T-cell (primary cell): Measurements from ENCODE around the gene LRRC59. TPM values are rescaled to one million over a fixed set of nuclear protein-coding genes. Genes with fewer than 3 reads are reported as not detected.

Source experiments
- ATAC-seq, 4 experiments: fragments of 200-7000 bp in 3 of 4; fragments of 150-1000 bp in 1 of 4; cut with Tn5 transposase; replicated peaks in 1 of 4; 1 replicate in 3 of 4; 2 replicates in 1 of 4; pipeline ENCODE4 v1.10.0; 2021; ENCODE audit warnings: moderate library complexity in 3 of 4, mild to moderate bottlenecking in 2 of 4, moderate number of reproducible peaks in 1 of 4
- CTCF ChIA-PET, 2 donors: fragments of 300-600 bp; sonication (Branson Sonifier 250); formaldehyde crosslinking; loops; one replicate each; lab custom pipeline; 2022; ENCODE audit warnings: antibody characterized with exemption in 2 of 2; lab: Charles Lee
- POLR2A ChIA-PET, 2 donors: fragments of 300-600 bp; sonication (Branson Sonifier 250); formaldehyde crosslinking; loops; one replicate each; lab custom pipeline; 2022; ENCODE audit warnings: antibody characterized with exemption in 2 of 2; lab: Charles Lee
- DNase-seq, 35 experiments: peaks; one replicate each; pipeline versions ENCODE4 v3.0.0 to v3.0.0-alpha.2; 2013 to 2023
- H3K27ac ChIP-seq: one replicate; pipeline ENCODE4 v1.5.1; 2013; ENCODE audit warnings: low read length
- H3K27me3 ChIP-seq, 2 experiments: replicated peaks in 1 of 2; 1 replicate in 1 of 2; 2 replicates in 1 of 2; pipeline versions ENCODE4 v1.6.1 to v1.7.0; 2013; ENCODE audit warnings: low read length in 1 of 2, mixed read lengths in 1 of 2; ENCODE audit not compliant: control insufficient read depth in 2 of 2, insufficient read depth in 2 of 2; ENCODE audit errors: extremely low read depth in 1 of 2
- H3K36me3 ChIP-seq, 2 donors: 1 replicate in 1 of 2; 2 replicates in 1 of 2; pipeline versions ENCODE4 v1.6.1 to v1.7.0; 2013; ENCODE audit warnings: low read length in 1 of 2; ENCODE audit not compliant: control insufficient read depth in 2 of 2, insufficient read depth in 1 of 2; ENCODE audit errors: extremely low read depth in 1 of 2
- H3K4me1 ChIP-seq, 2 experiments: 1 replicate in 1 of 2; 2 replicates in 1 of 2; pipeline versions ENCODE4 v1.6.1 to v1.7.0; 2013; ENCODE audit warnings: low read length in 2 of 2, mixed read lengths in 1 of 2; ENCODE audit not compliant: insufficient read depth in 2 of 2, control insufficient read depth in 1 of 2; ENCODE audit errors: extremely low read depth in 1 of 2
- H3K4me3 ChIP-seq, 2 donors: 1 replicate in 1 of 2; 2 replicates in 1 of 2; pipeline versions ENCODE4 v1.5.1 to v1.7.0; 2013; ENCODE audit warnings: mild to moderate bottlenecking in 2 of 2, low read length in 1 of 2, moderate library complexity in 1 of 2; ENCODE audit not compliant: control insufficient read depth in 1 of 2; ENCODE audit errors: extremely low read depth in 1 of 2
- H3K9me3 ChIP-seq: 2 replicates; pipeline ENCODE4 v1.7.0; 2013
- H3K27ac Mint-ChIP-seq, 2 donors: one replicate each; pipeline ENCODE4 v1.8.0; 2020 to 2021; ENCODE audit warnings: mild to moderate bottlenecking in 2 of 2, mixed read lengths in 2 of 2
- H3K27me3 Mint-ChIP-seq, 2 donors: one replicate each; pipeline ENCODE4 v1.8.0; 2021 to 2022; ENCODE audit warnings: mixed read lengths in 2 of 2
- H3K36me3 Mint-ChIP-seq: one replicate; pipeline ENCODE4 v1.8.0; 2021; ENCODE audit warnings: mixed read lengths
- H3K4me1 Mint-ChIP-seq, 3 donors: one replicate each; pipeline ENCODE4 v1.8.0; 2020 to 2022; ENCODE audit warnings: mixed read lengths in 3 of 3, mild to moderate bottlenecking in 1 of 3
- H3K4me3 Mint-ChIP-seq, 3 donors: one replicate each; pipeline ENCODE4 v1.8.0; 2020 to 2022; ENCODE audit warnings: mild to moderate bottlenecking in 3 of 3, mixed read lengths in 3 of 3, moderate library complexity in 3 of 3
- H3K9me3 Mint-ChIP-seq, 3 donors: one replicate each; pipeline ENCODE4 v1.8.0; 2020 to 2022; ENCODE audit warnings: mixed read lengths in 3 of 3
- WGBS: methylation state at CpG from one replicate; pipeline ENCODE4 v1.1.5; 2013; ENCODE audit warnings: missing lambda C conversion rate; ENCODE audit not compliant: insufficient coverage; 5-methylcytosine and 5-hydroxymethylcytosine counted together
- total RNA-seq, 35 experiments: library from RNA in 6 of 35; stranded (reverse) in 6 of 35; fragments of 120-200 nt in 1 of 35; gene quantifications; one replicate each; pipeline versions ENCODE4 v1.2.1 to v1.2.4 and lab custom pipeline; 2013 to 2026

Gene LRRC59
- total RNA-seq, 5 donors from 2014 or later (not counting 1 experiment from before 2014, with no cell fraction given), result 29.4 to 41.7 (median 33.1) TPM

DNA sequence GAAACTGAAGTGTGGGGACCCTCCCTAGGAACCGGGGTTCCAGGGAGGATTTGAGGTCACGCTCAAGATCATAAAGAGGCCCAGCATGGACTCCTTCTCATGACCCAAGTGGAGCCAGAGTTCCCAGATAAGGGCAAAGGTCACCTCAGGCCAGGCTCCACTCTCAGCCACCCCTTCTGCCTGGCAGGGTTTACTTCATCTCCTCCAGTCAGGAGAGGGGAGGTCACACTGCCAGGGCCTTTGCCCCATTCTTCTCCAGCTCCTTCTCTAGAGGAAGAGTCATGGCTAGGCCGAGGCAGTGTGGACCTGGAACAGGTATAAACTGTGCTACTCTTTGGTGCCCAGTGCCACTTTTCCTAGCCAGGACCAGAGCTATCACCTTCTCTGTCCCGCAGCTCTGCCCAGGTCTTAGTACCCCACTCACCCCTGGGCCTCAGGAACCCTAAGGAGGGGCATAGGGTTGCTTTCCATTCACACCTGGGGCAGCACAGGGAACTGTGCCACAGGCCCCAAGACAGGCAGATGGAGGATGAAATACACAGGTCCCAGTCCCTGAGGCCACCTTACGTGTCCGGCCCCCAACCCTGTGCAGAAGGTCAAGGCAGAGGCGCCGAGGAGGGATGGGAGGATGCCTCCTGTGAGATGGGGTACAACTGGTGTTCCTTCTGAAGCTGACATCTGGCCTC lies 27.8 kb upstream of the LRRC59 start:
- ChIA-PET POLR2A (no interaction called here), CTCF (interaction anchor here in 1 of 2 donors (2.2 kb wide), 1 partner anchor 28 kb away, joined by 7 read pairs; the partner anchor contains the start of gene LRRC59)
- Mint-ChIP-seq H3K27ac (peak overlapping the region; percentile 49 to 77), H3K36me3 (no peaks in the 10 kb centered on the region), H3K4me3 (peak overlapping the region; percentile 81 to 86 (median 85)), H3K9me3 (no peaks in the 10 kb centered on the region), H3K27me3 (no peaks in the 10 kb centered on the region), H3K4me1 (peaks cover 38 to 49% (median 41%) of the 10 kb centered on the region in 3 donors)
- 97% methylated on average over 6 of the region's 8 CpGs for WGBS
- peaks cover 19 to 44% of the 10 kb centered on the region in 2 experiments for H3K4me1 ChIP-seq
- no peak for DNase-seq
- no peaks in the 10 kb centered on the region for H3K27me3 ChIP-seq
- peak overlapping the region; percentile 58 to 79 for H3K4me3 ChIP-seq
- H3K36me3 ChIP-seq, result no peaks in the 10 kb centered on the region
- peak overlapping the region; percentile 60 for H3K27ac ChIP-seq
- no peaks in the 10 kb centered on the region for H3K9me3 ChIP-seq
- ATAC-seq, result no peak

DNA sequence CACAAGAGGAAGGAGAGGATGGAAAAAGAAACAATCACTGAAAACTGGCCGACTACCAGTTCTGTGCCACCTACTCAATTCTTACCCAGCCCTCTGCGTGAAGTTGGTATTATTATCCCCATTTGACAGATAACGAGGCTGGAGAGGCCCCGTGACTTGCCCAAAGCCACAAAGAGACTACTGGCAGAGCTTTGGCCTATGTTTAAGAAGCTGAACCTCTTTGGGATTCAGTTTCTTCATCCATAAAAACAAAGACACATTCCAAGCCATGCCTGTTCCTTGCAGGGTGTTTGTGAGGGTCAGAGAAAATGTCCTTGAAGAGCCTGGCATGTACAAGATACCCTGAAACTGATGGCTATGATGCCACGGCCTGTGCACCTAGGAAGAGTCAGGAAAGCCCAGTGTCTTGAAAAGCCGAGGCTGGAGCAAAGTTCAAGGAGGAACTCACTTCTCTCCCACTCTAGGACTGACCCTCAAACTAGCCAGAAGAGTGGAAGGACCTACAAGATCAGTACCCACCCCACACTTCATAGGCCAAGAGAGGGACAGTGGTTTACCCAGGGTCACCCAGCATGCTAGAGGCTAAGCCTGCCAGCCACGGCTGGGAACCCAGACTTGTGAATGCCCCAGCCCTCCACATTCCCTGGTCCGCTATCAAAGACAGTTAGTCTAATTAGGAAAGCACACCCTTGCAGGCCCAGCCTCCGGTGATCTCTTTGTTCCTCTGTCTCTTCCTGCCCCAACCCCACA lies 27.1 kb upstream of the LRRC59 start:
- H3K27me3 Mint-ChIP-seq, result no peaks in the 10 kb centered on the region
- Histone ChIP-seq H3K27me3 (no peaks in the 10 kb centered on the region), H3K27ac (no peak overlapping the region), H3K9me3 (no peaks in the 10 kb centered on the region), H3K4me1 (peaks cover 19 to 44% of the 10 kb centered on the region in 2 experiments), H3K36me3 (no peaks in the 10 kb centered on the region), H3K4me3 (no peak overlapping the region)
- DNase-seq, result no peak
- ChIA-PET POLR2A (no interaction called here), CTCF (interaction anchor here in 1 of 2 donors (2.2 kb wide), 1 partner anchor 28 kb away, joined by 7 read pairs; the partner anchor contains the start of gene LRRC59)
- peaks cover 0 to under 1% (median 0%) of the 10 kb centered on the region in 3 donors for H3K9me3 Mint-ChIP-seq
- ATAC-seq, result no peak
- H3K4me3 Mint-ChIP-seq, result peak overlapping the region in 2 of 3 donors; percentile 47 to 81
- WGBS, result 97% methylated on average over 5 of the region's 9 CpGs
- no peak overlapping the region for H3K27ac Mint-ChIP-seq
- H3K36me3 Mint-ChIP-seq, result no peaks in the 10 kb centered on the region
- peaks cover 36 to 51% (median 40%) of the 10 kb centered on the region in 3 donors for H3K4me1 Mint-ChIP-seq

DNA sequence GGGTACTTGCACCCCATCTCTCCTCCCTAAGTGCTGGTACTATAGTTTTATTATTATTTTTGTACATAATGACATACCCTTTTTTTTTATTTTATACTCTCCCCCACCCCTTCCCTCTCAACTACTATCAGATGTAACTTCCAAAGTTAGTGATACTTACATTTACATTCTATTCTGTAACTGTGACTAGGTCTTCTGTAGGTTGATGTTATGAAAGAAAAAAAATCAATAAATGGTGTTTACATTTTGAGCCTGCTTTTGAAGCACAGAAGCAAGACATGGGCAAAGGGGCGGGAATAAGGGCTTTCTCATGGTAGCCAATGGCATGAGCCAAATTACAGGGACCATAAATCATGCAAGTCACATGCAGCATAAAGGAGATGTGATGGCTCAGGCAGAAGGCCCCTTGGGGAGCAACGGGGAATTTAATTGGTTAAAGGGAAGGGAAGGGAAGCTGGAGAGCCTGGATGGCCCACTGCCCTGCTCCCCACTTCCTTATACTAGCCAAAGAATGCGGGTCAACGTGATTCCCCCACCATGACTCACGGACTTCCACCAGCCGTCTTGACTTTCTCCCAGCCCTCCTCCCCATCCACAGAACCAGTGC lies 26.3 kb upstream of the LRRC59 start:
- DNase-seq (no peak), ATAC-seq (no peak)
- POLR2A ChIA-PET, result no interaction called here
- Mint-ChIP-seq H3K36me3 (peaks cover 3% of the 10 kb centered on the region), H3K27ac (no peak overlapping the region), H3K27me3 (no peaks in the 10 kb centered on the region), H3K9me3 (peaks cover 2 to 7% (median 6%) of the 10 kb centered on the region in 3 donors), H3K4me1 (peaks cover 34 to 53% (median 44%) of the 10 kb centered on the region in 3 donors), H3K4me3 (peak overlapping the region in 1 of 3 donors; percentile 47)
- Histone ChIP-seq H3K9me3 (no peaks in the 10 kb centered on the region), H3K27me3 (no peaks in the 10 kb centered on the region), H3K4me1 (peaks cover 19 to 44% of the 10 kb centered on the region in 2 experiments), H3K27ac (no peak overlapping the region), H3K4me3 (no peak overlapping the region), H3K36me3 (no peaks in the 10 kb centered on the region)
- WGBS, result 93% methylated on average over 5 of the region's 6 CpGs
- CTCF ChIA-PET, result interaction anchor here in 1 of 2 donors (0.6 kb wide), 1 partner anchor 53 kb away, joined by 3 read pairs; no protein-coding TSS in a partner anchor

DNA sequence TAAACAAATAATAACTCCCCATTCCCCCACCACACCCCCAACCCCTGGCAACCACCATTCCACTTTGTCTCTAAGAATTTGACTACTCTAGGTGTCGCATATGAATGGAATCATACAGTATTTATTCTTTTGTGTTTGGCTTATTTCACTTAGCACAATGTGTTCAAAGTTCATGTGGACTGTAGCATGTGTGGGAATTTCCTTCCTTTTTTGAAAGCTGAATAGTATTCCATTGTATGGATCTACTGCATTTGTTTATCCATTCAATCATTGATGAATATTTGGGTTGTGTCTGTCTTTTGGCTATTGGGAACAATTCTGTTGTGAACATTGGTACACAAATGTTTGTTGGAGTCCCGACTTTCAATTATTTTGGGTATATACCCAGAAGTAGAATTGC lies 25.4 kb upstream of the LRRC59 start:
- H3K27ac Mint-ChIP-seq, result peak overlapping the region in 1 of 2 donors; percentile 34
- Histone ChIP-seq H3K27ac (no peak overlapping the region), H3K9me3 (no peaks in the 10 kb centered on the region), H3K4me1 (peaks cover 19 to 43% of the 10 kb centered on the region in 2 experiments), H3K27me3 (no peaks in the 10 kb centered on the region), H3K36me3 (no peaks in the 10 kb centered on the region), H3K4me3 (no peak overlapping the region)
- no CpG with 5 or more reads among the region's 2 CpGs for WGBS
- H3K27me3 Mint-ChIP-seq, result peaks cover 0 to 2% of the 10 kb centered on the region in 2 donors
- H3K4me1 Mint-ChIP-seq, result peaks cover 33 to 50% (median 43%) of the 10 kb centered on the region in 3 donors
- H3K36me3 Mint-ChIP-seq, result peaks cover 3% of the 10 kb centered on the region
- ChIA-PET CTCF (no interaction called here), POLR2A (interaction anchor here in 1 of 2 donors (0.6 kb wide), 1 partner anchor 23 kb away, joined by 4 read pairs; no protein-coding TSS in a partner anchor)
- no peak for DNase-seq
- ATAC-seq, result no peak
- H3K9me3 Mint-ChIP-seq, result peaks cover 2 to 7% (median 6%) of the 10 kb centered on the region in 3 donors
- H3K4me3 Mint-ChIP-seq, result no peak overlapping the region

DNA sequence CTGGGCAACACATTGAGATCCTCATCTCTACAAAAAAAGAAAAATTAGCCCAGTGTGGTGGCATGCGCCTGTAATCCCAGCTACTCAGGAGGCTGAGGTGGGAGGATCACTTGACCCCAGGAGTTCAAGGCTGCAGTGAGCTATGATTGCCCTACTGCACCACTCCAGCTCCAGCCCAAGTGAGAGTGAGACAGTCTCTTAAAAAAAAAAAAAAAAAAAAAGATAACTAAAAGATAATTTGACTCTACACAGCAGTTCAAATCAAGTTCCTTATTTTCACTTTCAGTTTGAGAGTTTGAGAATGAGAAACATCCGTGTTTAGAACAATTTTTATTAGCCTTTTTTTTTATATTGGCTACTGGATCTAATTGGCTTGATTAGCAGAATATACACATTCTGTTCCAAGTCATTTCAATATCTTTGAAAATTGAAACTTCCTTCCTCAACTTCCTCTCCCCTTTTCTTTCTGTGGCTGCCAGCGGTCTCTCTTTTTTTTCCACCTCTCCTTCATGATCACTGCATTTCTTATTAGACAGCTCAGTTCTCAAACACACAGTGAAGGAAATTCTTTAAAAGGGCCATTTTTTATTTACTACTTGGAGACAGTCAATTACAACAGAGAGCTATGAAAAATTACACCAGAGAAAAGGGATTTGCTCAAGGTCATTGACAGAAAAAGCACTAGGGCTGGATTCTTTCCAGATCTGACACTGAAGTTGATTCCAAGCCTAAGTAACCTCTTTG lies 24.2 kb upstream of the LRRC59 start:
- peaks cover 2 to 7% (median 6%) of the 10 kb centered on the region in 3 donors for H3K9me3 Mint-ChIP-seq
- Histone ChIP-seq H3K27me3 (no peaks in the 10 kb centered on the region), H3K9me3 (no peaks in the 10 kb centered on the region), H3K4me1 (peaks cover 16 to 30% of the 10 kb centered on the region in 2 experiments), H3K36me3 (no peaks in the 10 kb centered on the region), H3K27ac (peak overlapping the region; percentile 76), H3K4me3 (peak overlapping the region; percentile 26 to 45)
- peak in 1 of 4 experiments; percentile 39 for ATAC-seq
- CTCF ChIA-PET, result interaction anchor here (0.6 to 1.7 kb wide), 6 partner anchors 13 to 85 kb away, joined by 3 to 18 read pairs (median 4); partner anchors contain the start of gene LRRC59 (in 1 of the 2)
- H3K4me3 Mint-ChIP-seq, result peak overlapping the region; percentile 66 to 78 (median 66)
- H3K27me3 Mint-ChIP-seq, result peaks cover 0 to 2% of the 10 kb centered on the region in 2 donors
- H3K36me3 Mint-ChIP-seq, result peaks cover 3% of the 10 kb centered on the region
- peak overlapping the region; percentile 91 to 94 for H3K27ac Mint-ChIP-seq
- WGBS, result no CpG with 5 or more reads among the region's 3 CpGs
- POLR2A ChIA-PET, result interaction anchor here (0.6 kb wide), 2 partner anchors 35 to 143 kb away, joined by 3 read pairs; no protein-coding TSS in a partner anchor
- peak in 1 of 35 experiments; percentile 31 for DNase-seq
- peaks cover 20 to 37% (median 31%) of the 10 kb centered on the region in 3 donors for H3K4me1 Mint-ChIP-seq
